IMR-90 (cell line): ENCODE data around the gene MAGI2. TPM values are rescaled to one million over a fixed set of nuclear protein-coding genes. Genes with fewer than 3 reads are reported as not detected.

Experiments
- ATAC-seq: fragments of 200-7000 bp; cut with Tn5 transposase; 2 replicates; pipeline ENCODE4 v1.9.1; 2020; ENCODE audit warnings: low read depth, mild to moderate bottlenecking, moderate library complexity
- BruUV-seq: library from RNA; stranded (reverse); fragments of 400-500 nt; replicated peaks from 2 replicates; lab custom pipeline; 2021; lab: Mats Ljungman, UMichigan
- CTCF ChIA-PET: fragments of 300-600 bp; formaldehyde crosslinking; extraction: SDS; loops from one replicate; lab custom pipeline; 2021; ENCODE audit warnings: antibody characterized with exemption; lab: Yijun Ruan, JAX
- POLR2A ChIA-PET: fragments of 300-600 bp; sonication (Branson Sonifier 250); formaldehyde crosslinking; loops from one replicate; lab custom pipeline; 2022; ENCODE audit warnings: antibody characterized with exemption; ENCODE audit not compliant: unreplicated experiment; lab: Charles Lee
- DNase-seq: peaks from one replicate; pipeline ENCODE4 v3.0.0; 2013
- H2AFZ ChIP-seq: replicated peaks from 2 replicates; pipeline ENCODE3; 2013; ENCODE audit warnings: low read length, mild to moderate bottlenecking; ENCODE audit not compliant: poor library complexity
- H2AK5ac ChIP-seq: 2 replicates; pipeline ENCODE4 v1.6.1; 2013; ENCODE audit warnings: low read depth, low read length, inconsistent platforms
- H2AK9ac ChIP-seq: replicated peaks from 2 replicates; pipeline ENCODE3; 2013; ENCODE audit warnings: mild to moderate bottlenecking, low read depth, low read length, moderate library complexity; ENCODE audit not compliant: poor library complexity
- H2BK120ac ChIP-seq: 2 replicates; pipeline ENCODE4 v1.6.1; 2013; ENCODE audit warnings: low read depth, low read length, inconsistent platforms
- H2BK15ac ChIP-seq: 3 replicates; pipeline ENCODE4 v1.6.1; 2013; ENCODE audit warnings: low read depth, low read length, inconsistent platforms
- H2BK20ac ChIP-seq: 2 replicates; pipeline ENCODE4 v1.6.1; 2013; ENCODE audit warnings: low read depth, mild to moderate bottlenecking, inconsistent platforms, low read length, moderate library complexity
- H2BK5ac ChIP-seq: 2 replicates; pipeline ENCODE4 v1.6.1; 2013; ENCODE audit warnings: mild to moderate bottlenecking, low read depth, low read length, inconsistent platforms; ENCODE audit not compliant: poor library complexity, severe bottlenecking
- H3K14ac ChIP-seq: replicated peaks from 2 replicates; pipeline ENCODE4 v1.6.1; 2013; ENCODE audit warnings: low read depth, low read length, inconsistent platforms
- H3K18ac ChIP-seq: 2 replicates; pipeline ENCODE4 v1.6.1; 2013; ENCODE audit warnings: low read depth, low read length, control low read depth
- H3K23ac ChIP-seq: 2 replicates; pipeline ENCODE4 v1.6.1; 2013; ENCODE audit warnings: low read depth, low read length, inconsistent platforms
- H3K27ac ChIP-seq: 2 replicates; pipeline ENCODE4 v1.5.1; 2013; ENCODE audit warnings: mild to moderate bottlenecking, control low read depth, low read length; ENCODE audit not compliant: insufficient read depth
- H3K27me3 ChIP-seq: 2 replicates; pipeline ENCODE4 v1.6.1; 2013; ENCODE audit warnings: low read length; ENCODE audit not compliant: control insufficient read depth, insufficient read depth
- H3K36me3 ChIP-seq: 2 replicates; pipeline ENCODE4 v1.6.1; 2013; ENCODE audit warnings: low read length, mixed read lengths; ENCODE audit not compliant: control insufficient read depth, insufficient read depth
- H3K4ac ChIP-seq: 2 replicates; pipeline ENCODE4 v1.6.1; 2013; ENCODE audit warnings: low read depth, low read length, inconsistent platforms
- H3K4me1 ChIP-seq: 2 replicates; pipeline ENCODE4 v1.6.1; 2013; ENCODE audit warnings: low read length, mixed read lengths; ENCODE audit not compliant: control insufficient read depth, insufficient read depth
- H3K4me2 ChIP-seq: 2 replicates; pipeline ENCODE4 v1.6.1; 2013; ENCODE audit warnings: low read depth, mild to moderate bottlenecking, control low read depth, low read length, moderate library complexity
- H3K4me3 ChIP-seq: 2 replicates; pipeline ENCODE4 v1.5.1; 2013; ENCODE audit warnings: low read depth, mild to moderate bottlenecking, control low read depth, low read length, moderate library complexity; ENCODE audit not compliant: insufficient read depth
- H3K56ac ChIP-seq: 2 replicates; pipeline ENCODE4 v1.6.1; 2013; ENCODE audit warnings: low read length, inconsistent platforms; ENCODE audit not compliant: insufficient read depth; ENCODE audit errors: extremely low read depth
- H3K79me1 ChIP-seq, 2 experiments: 2 replicates each; pipeline ENCODE4 v1.6.1; 2013; ENCODE audit warnings: low read length in 2 of 2, inconsistent platforms in 1 of 2, low read depth in 1 of 2
- H3K9ac ChIP-seq: 2 replicates; pipeline ENCODE4 v1.6.1; 2013; ENCODE audit warnings: low read depth, low read length, control low read depth
- H3K9me1 ChIP-seq: 2 replicates; pipeline ENCODE4 v1.6.1; 2013; ENCODE audit warnings: low read length, inconsistent platforms; ENCODE audit not compliant: insufficient read depth
- H3K9me3 ChIP-seq: 2 replicates; pipeline ENCODE4 v1.6.1; 2013; ENCODE audit warnings: low read length; ENCODE audit not compliant: control insufficient read depth, insufficient read depth
- H4K20me1 ChIP-seq: 2 replicates; pipeline ENCODE4 v1.6.1; 2013; ENCODE audit warnings: low read length, inconsistent platforms; ENCODE audit not compliant: insufficient read depth
- H4K5ac ChIP-seq: 2 replicates; pipeline ENCODE4 v1.6.1; 2013; ENCODE audit warnings: mild to moderate bottlenecking, low read depth, low read length, control low read depth
- H4K8ac ChIP-seq, 2 experiments: 2 replicates each; pipeline ENCODE4 v1.6.1; 2013; ENCODE audit warnings: low read depth in 2 of 2, low read length in 2 of 2, control low read depth in 1 of 2, inconsistent platforms in 1 of 2
- H4K91ac ChIP-seq: 2 replicates; pipeline ENCODE4 v1.6.1; 2013; ENCODE audit warnings: low read depth, low read length, inconsistent platforms; ENCODE audit not compliant: insufficient read depth
- BHLHE40 ChIP-seq: fragments of 150-350 bp; IDR thresholded peaks from 2 replicates; pipeline ENCODE4 v1.6.1; 2016; ENCODE audit warnings: mild to moderate bottlenecking, low read depth, low read length
- CEBPB ChIP-seq: IDR thresholded peaks from 2 replicates; pipeline ENCODE4 v1.6.1; 2012; ENCODE audit warnings: low read depth, low read length, improper control_type of control experiment
- CHD1 ChIP-seq: IDR thresholded peaks from 2 replicates; pipeline ENCODE4 v1.6.1; 2012; ENCODE audit warnings: low read depth, low read length, improper control_type of control experiment
- CTCF ChIP-seq: conservative IDR thresholded peaks from 2 replicates; pipeline ENCODE4 v1.5.1; 2012; ENCODE audit warnings: mild to moderate bottlenecking, low read depth, low read length, improper control_type of control experiment
- FOS ChIP-seq: fragments of 150-350 bp; IDR thresholded peaks from 2 replicates; pipeline ENCODE4 v1.6.1; 2016; ENCODE audit warnings: low read depth, low read length
- MAFK ChIP-seq: IDR thresholded peaks from 2 replicates; pipeline ENCODE4 v1.6.1; 2012; ENCODE audit warnings: low read depth, low read length, improper control_type of control experiment
- MAZ ChIP-seq: IDR thresholded peaks from 2 replicates; pipeline ENCODE4 v1.6.1; 2012; ENCODE audit warnings: low read depth, mild to moderate bottlenecking, low read length, improper control_type of control experiment, moderate library complexity, borderline replicate concordance
- MXI1 ChIP-seq: IDR thresholded peaks from 2 replicates; pipeline ENCODE4 v1.6.1; 2012; ENCODE audit warnings: low read depth, mild to moderate bottlenecking, low read length, moderate library complexity, borderline replicate concordance
- NFE2L2 ChIP-seq: fragments of 150-350 bp; IDR thresholded peaks from 2 replicates; pipeline ENCODE4 v1.6.1; 2016; ENCODE audit warnings: low read depth, mild to moderate bottlenecking, low read length
- POLR2A ChIP-seq: IDR thresholded peaks from 2 replicates; pipeline ENCODE4 v1.6.1; 2012; ENCODE audit warnings: mild to moderate bottlenecking, low read depth, low read length
- RAD21 ChIP-seq: IDR thresholded peaks from 2 replicates; pipeline ENCODE4 v1.6.1; 2012; ENCODE audit warnings: low read length, improper control_type of control experiment
- RCOR1 ChIP-seq: IDR thresholded peaks from 2 replicates; pipeline ENCODE4 v1.6.1; 2012; ENCODE audit warnings: mild to moderate bottlenecking, low read length, improper control_type of control experiment; ENCODE audit not compliant: insufficient replicate concordance
- RFX5 ChIP-seq: IDR thresholded peaks from 2 replicates; pipeline ENCODE4 v1.8.0; 2012; ENCODE audit warnings: low read depth, mild to moderate bottlenecking, low read length, moderate library complexity
- SMC3 ChIP-seq: fragments of 150-350 bp; IDR thresholded peaks from 2 replicates; pipeline ENCODE4 v1.6.1; 2016; ENCODE audit warnings: low read depth, mild to moderate bottlenecking, antibody characterized with exemption, low read length, moderate library complexity
- WGBS, 2 experiments: methylation state at CpG; one replicate each; pipeline versions ENCODE4 v1.1.5 to v1.1.7; 2013; ENCODE audit warnings: missing lambda C conversion rate in 2 of 2; ENCODE audit not compliant: insufficient read length in 1 of 2; ENCODE audit errors: extremely low coverage in 2 of 2; 5-methylcytosine and 5-hydroxymethylcytosine counted together
- dilution Hi-C: fragments of 300-500 bp; cut with HindIII; formaldehyde crosslinking; loops from one replicate; pipeline ENCODE4 v1.14.3; 2018; ENCODE audit warnings: low sequenced_read_pairs; ENCODE audit not compliant: unreplicated experiment
- in situ Hi-C: fragments of 300-500 bp; cut with MboI; formaldehyde crosslinking; loops from 3 replicates; pipeline ENCODE4 v1.14.3; 2019; ENCODE audit warnings: low sequenced_read_pairs, inconsistent platforms, mixed read lengths
- intact Hi-C: fragments of 100-400 bp; cut with micrococcal nuclease; formaldehyde crosslinking; loops from 2 replicates; pipeline ENCODE4 v1.10.0; 2022
- polyA plus RNA-seq, 3 experiments: library from polyadenylated mRNA; depleted of rRNA; stranded (reverse); fragments of >200 nt; gene quantifications; 2 replicates each; pipeline ENCODE4 v1.2.3, GENCODE V29; 2012; ENCODE audit warnings: low replicate concordance in 1 of 3
- total RNA-seq: library from RNA; depleted of rRNA; stranded (reverse); fragments of >200 nt; gene quantifications from 2 replicates; pipeline ENCODE4 v1.2.3, GENCODE V29; 2012
- TF ChIP-seq, protein P1 (sequence below): fragments of 150-350 bp; IDR thresholded peaks from 2 replicates; pipeline ENCODE4 v1.6.1; 2016; ENCODE audit warnings: low read depth, mild to moderate bottlenecking, low read length, moderate library complexity, borderline replicate concordance
- TF ChIP-seq, protein P2 (sequence below): fragments of 150-350 bp; IDR thresholded peaks from 2 replicates; pipeline ENCODE4 v1.6.1; 2017; ENCODE audit warnings: mild to moderate bottlenecking, antibody characterized with exemption, low read length, low read depth

MAGI2 gene
- total and polyA plus RNA-seq, 2 of the 4 experiments (the other 2 are of a cell fraction) = 2.5 to 17.9 TPM

DNA sequence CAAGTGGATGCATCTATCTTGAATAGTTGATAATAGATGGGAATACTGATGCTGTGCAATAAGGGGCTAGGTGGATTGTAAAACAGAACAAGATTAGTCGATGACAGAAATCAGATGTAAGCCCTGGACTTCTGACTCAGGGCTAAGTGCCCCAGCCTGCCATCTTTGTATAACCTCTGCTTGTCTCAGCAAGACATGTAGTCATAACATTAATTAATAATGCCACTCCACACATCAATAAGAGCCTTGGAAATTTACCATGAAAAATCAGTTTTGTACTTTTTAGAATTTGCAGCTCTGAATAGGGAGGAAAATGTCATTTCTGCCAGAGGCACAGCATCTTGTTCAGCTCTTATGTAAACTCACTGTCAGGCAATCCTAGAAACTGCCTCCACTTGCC lies 1125.7 kb downstream of the MAGI2 start:
- Histone ChIP-seq H3K27ac (no peak overlapping the region), H3K9me1 (0 out of 2 replicates have a peak, but pooled peaks cover 4% of the 10 kb centered on the region), H3K4me3 (no peak overlapping the region), H3K18ac (no peak overlapping the region), H2BK15ac (no peak overlapping the region), H3K14ac (no peak overlapping the region), H3K23ac (no peak overlapping the region), H3K79me1 (no peaks in the 10 kb centered on the region), H3K56ac (no peak overlapping the region), H2AK9ac (no peak overlapping the region), H3K9ac (no peak overlapping the region), H3K4ac (no peak overlapping the region), H3K36me3 (no peaks in the 10 kb centered on the region), H2AFZ (no peak overlapping the region), H4K5ac (no peak overlapping the region), H3K4me1 (no peaks in the 10 kb centered on the region; the same call in 1 of the 2 replicates), H2BK120ac (no peak overlapping the region), H3K4me2 (no peak overlapping the region), H3K9me3 (no peaks in the 10 kb centered on the region), H3K27me3 (no peaks in the 10 kb centered on the region), H2AK5ac (no peak overlapping the region), H2BK5ac (no peak overlapping the region), H4K91ac (no peak overlapping the region), H2BK20ac (no peak overlapping the region), H4K8ac (no peak overlapping the region), H4K20me1 (no peaks in the 10 kb centered on the region)
- WGBS, 2 experiments = no CpG with 5 or more reads among the region's 1 CpG
- in situ Hi-C loops (no loop called here), dilution Hi-C loops (no loop called here), intact Hi-C loops (no loop called here)
- ChIA-PET CTCF (interaction anchor here (1.2 kb wide), 1 partner anchor 101 kb away, joined by 3 read pairs; no protein-coding TSS in a partner anchor), POLR2A (no interaction called here)
- DNase-seq = no peak
- no peak for ATAC-seq
- no TSS peak for BruUV-seq
- TF ChIP-seq MAZ = no peak
- TF ChIP-seq, protein P1, sequence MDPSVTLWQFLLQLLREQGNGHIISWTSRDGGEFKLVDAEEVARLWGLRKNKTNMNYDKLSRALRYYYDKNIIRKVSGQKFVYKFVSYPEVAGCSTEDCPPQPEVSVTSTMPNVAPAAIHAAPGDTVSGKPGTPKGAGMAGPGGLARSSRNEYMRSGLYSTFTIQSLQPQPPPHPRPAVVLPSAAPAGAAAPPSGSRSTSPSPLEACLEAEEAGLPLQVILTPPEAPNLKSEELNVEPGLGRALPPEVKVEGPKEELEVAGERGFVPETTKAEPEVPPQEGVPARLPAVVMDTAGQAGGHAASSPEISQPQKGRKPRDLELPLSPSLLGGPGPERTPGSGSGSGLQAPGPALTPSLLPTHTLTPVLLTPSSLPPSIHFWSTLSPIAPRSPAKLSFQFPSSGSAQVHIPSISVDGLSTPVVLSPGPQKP = no peak
- no peak for TF ChIP-seq SMC3
- no peak for TF ChIP-seq RAD21
- TF ChIP-seq, protein P2, sequence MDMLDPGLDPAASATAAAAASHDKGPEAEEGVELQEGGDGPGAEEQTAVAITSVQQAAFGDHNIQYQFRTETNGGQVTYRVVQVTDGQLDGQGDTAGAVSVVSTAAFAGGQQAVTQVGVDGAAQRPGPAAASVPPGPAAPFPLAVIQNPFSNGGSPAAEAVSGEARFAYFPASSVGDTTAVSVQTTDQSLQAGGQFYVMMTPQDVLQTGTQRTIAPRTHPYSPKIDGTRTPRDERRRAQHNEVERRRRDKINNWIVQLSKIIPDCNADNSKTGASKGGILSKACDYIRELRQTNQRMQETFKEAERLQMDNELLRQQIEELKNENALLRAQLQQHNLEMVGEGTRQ = no peak
- TF ChIP-seq MAFK = no peak
- TF ChIP-seq MXI1 = no peak
- TF ChIP-seq RFX5 = no peak
- no peak for TF ChIP-seq CEBPB
- TF ChIP-seq BHLHE40 = no peak
- TF ChIP-seq CHD1 = no peak
- no peak for TF ChIP-seq RCOR1
- TF ChIP-seq CTCF = no peak
- no peak for TF ChIP-seq FOS
- TF ChIP-seq POLR2A = no peak
- TF ChIP-seq NFE2L2 = no peak
